GM12872 (cell line): Measurements from ENCODE around the gene ZNRD2.

Source experiments
- TF ChIP-seq, protein P1 (sequence below): IDR thresholded peaks from 3 replicates; pipeline ENCODE4 v1.5.1; 2011; ENCODE audit warnings: low read depth, mild to moderate bottlenecking, low read length, moderate library complexity; ENCODE audit not compliant: insufficient read depth

ZNRD2 gene

DNA sequence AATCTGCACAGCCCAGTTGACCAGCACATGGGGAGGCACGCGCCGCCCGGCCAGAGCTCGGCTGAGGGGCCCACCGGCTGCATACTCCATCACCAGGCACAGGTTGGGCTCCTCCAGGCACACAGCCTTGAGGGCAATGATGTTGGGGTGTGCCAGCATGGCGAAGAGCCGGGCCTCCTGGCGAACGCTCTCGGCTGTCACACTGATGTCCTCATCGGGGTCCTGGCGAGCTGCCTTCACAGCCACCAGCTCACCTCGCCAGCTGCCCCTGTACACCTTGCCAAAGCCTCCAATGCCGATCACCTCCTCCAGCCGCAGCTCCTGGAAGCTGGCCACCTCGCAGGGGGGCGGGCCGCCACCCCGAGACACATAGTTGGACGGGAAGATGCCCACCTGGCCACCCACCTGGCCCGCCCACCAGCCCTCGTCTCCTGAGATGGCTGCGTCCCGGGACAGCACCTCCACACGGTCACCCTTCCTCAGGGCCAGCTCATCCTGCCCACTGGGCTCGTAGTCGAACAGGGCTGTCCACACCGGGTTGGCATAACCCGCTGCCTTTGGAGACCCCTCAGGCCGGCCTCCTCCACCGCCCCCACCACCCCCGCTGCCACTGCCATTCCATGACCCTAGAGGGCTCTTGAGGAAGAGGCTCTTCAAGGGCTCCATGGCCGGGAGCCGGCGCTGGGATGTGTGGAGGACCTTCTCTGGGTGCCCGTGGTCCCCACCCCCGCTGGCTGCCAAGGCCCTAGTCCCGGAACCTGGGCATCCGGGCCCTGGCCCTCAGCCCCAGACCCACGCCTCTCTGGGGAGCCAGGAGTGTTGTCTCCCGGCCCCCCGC is 43.0 kb downstream of the ZNRD2 start:
- TF ChIP-seq, protein P1, sequence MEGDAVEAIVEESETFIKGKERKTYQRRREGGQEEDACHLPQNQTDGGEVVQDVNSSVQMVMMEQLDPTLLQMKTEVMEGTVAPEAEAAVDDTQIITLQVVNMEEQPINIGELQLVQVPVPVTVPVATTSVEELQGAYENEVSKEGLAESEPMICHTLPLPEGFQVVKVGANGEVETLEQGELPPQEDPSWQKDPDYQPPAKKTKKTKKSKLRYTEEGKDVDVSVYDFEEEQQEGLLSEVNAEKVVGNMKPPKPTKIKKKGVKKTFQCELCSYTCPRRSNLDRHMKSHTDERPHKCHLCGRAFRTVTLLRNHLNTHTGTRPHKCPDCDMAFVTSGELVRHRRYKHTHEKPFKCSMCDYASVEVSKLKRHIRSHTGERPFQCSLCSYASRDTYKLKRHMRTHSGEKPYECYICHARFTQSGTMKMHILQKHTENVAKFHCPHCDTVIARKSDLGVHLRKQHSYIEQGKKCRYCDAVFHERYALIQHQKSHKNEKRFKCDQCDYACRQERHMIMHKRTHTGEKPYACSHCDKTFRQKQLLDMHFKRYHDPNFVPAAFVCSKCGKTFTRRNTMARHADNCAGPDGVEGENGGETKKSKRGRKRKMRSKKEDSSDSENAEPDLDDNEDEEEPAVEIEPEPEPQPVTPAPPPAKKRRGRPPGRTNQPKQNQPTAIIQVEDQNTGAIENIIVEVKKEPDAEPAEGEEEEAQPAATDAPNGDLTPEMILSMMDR, result no peak

DNA sequence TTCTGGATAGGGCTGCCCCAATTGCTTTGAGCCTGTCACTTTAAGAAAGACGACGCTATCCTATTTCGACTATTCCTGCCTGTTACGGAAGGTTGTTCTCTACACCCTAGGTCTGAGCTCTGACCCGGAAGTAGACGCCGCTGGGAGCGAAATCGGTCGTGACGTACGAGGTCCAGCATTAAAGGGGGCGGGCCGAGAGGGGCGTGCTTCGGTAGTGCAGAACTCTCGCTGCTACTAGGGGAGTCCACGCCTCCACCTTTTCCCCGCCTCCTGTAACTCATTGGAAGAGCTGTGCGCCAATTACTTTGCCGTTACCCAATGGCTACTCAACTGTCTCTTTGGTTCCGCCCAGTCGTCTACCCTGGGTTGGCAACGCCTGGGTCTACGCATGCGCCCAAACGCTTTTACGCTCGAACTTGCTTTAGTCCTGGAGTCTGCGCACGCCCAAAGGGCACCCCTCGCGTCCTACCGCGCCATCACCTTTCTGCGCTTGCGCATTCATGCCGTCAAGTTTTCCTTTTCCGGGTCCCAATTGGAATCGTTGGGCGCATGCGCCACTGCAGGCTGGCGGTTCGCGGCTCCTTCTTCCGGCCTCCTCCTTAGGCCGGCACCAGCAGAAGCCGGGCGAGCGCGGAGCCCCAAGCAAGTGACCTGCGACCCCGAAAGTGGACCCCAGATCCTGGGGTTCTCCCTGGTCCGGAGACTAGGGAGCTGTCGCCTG is 45.1 kb downstream of the ZNRD2 start, which contains the start of gene PCNX3:
PCNX3 (plus strand) TSS at position 548 of the 721 bp plus-strand sequence. CDS start 536 bp downstream, outside the sequence.
- TF ChIP-seq, protein P1, result no peak

GRCh38 chr11:65615950-65616574 is 45.8 kb downstream of the ZNRD2 start:
- TF ChIP-seq, protein P1, result no peak

- TF ChIP-seq, protein P1, result no peak
Measured at GRCh38 chr11:65616575-65617001, 46.3 kb downstream of the ZNRD2 start.

- TF ChIP-seq, protein P1, result no peak
Measured at GRCh38 chr11:65617136-65617850, 47.0 kb downstream of the ZNRD2 start.

- TF ChIP-seq, protein P1, result no peak
Measured at GRCh38 chr11:65617990-65618751, 47.9 kb downstream of the ZNRD2 start.
